NCI-H2196 (cell line): ENCODE data around the gene PHC2.

Source experiments
- DNase-seq: peaks from one replicate; lab custom pipeline; 2025; ENCODE audit not compliant: unreplicated experiment; lab: John Stamatoyannopoulos, UW

PHC2 gene

GRCh38 chr1:33275706-33276572, 155.0 kb downstream of the PHC2 start:
- DNase-seq = no peak

DNA sequence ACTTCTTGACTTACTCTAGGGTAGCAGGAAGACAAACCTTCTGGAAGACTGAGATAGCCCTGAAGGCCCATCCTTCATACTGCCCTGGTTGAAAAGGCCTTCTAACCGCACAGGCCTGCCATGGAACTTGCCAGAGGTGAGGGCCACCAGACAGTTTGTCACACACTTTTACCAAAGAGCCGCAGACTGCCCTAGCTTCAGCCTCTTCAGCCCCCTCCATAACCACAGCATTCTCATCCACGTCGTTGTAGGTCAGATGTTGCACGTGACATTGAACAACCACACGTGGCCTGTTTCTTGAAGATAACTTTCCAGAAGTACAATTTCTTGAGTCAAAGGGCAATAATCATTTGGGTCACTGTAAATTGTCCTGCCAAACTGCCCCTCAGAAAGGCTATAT, 155.7 kb downstream of the PHC2 start:
- DNase-seq = no peak

GRCh38 chr1:33274446-33274845, 156.4 kb downstream of the PHC2 start:
- no peak for DNase-seq

DNA sequence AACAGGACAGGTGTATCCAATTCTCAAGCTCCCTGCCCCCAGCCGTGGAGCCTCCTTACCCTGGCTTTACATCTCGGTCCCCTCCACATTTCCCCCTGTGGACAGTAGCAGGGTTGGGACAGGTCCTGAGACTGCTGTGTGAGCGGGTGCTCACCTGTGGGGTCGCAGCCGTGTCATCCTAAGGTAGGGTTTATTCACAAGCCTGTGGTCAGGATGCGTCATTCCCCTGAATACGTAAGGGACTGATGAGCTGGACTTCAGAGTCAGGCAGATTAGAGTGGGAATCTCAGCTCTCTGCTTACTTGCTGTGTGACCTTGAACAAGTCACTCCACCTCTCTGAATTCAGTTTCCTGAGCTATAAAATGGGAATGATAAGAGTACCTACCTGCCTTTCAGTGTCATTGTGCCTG, 156.9 kb downstream of the PHC2 start:
- no peak for DNase-seq
